Sigmoid colon (tissue), 4 donors: ENCODE data around the gene EHMT1.

Experiments
- EP300 ChIP-seq, 4 donors: sonication (generic); formaldehyde crosslinking; IDR thresholded peaks; one replicate each; pipeline ENCODE4 v1.6.1; 2017; ENCODE audit warnings: antibody characterized with exemption in 4 of 4
- POLR2A ChIP-seq, 2 donors: fragments of 450-650 bp; IDR thresholded peaks; one replicate each; pipeline ENCODE4 v1.6.1; 2016; ENCODE audit warnings: antibody characterized with exemption in 2 of 2, mild to moderate bottlenecking in 2 of 2, moderate library complexity in 2 of 2

DNA sequence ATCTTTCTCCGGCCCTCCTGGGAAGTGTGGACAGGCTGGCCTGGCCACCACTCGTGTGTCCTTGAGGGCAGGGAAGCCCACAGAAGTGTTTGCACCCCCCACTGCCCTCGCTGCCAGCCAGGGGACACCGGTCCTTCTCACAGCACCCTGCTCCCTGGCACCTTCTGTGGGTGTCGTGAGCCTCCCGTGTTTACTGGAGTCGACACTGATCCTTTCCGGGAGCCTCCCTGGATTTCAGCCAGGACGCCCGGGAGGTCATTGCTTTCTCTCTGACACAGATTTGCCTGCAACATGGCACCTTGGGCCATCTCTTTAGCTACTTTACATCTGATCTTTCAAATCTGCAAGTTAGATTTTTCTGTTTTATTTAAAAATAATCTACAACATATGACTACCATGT, 138.3 kb downstream of the EHMT1 start:
- TF ChIP-seq POLR2A (IDR thresholded peaks at IDR 0.05) (no peak), EP300 (IDR thresholded peaks at IDR 0.05) (no peak)
